H1 (cell line): ENCODE data around the gene GNAO1. TPM values are rescaled to one million over a fixed set of nuclear protein-coding genes. Genes with fewer than 3 reads are reported as not detected.

ENCODE experiments used
- CTCF ChIA-PET: fragments of 300-600 bp; sonication (Branson Sonifier 250); formaldehyde crosslinking; loops from one replicate; lab custom pipeline; 2021; ENCODE audit not compliant: partially characterized antibody; lab: Charles Lee
- POLR2A ChIA-PET: fragments of 300-600 bp; sonication (Branson Sonifier 250); formaldehyde crosslinking; loops from one replicate; lab custom pipeline; 2021; ENCODE audit warnings: inconsistent platforms; ENCODE audit not compliant: partially characterized antibody; lab: Charles Lee
- DNase-seq, 2 experiments: peaks; one replicate each; pipeline versions ENCODE4 v3.0.0 to v3.0.0-alpha.2; 2010 to 2022; ENCODE audit warnings: low spot score in 2 of 2, low read depth in 1 of 2, mixed read lengths in 1 of 2
- FAIRE-seq: peaks from 2 replicates; lab custom pipeline; 2011; peaks lifted over from hg19 to GRCh38; lab: Jason Lieb, UNC
- H2AFZ ChIP-seq: 2 replicates; pipeline ENCODE4 v1.8.1; 2012; ENCODE audit warnings: low read length, inconsistent platforms
- H2AK5ac ChIP-seq: 2 replicates; pipeline ENCODE4 v1.6.1; 2013; ENCODE audit warnings: low read depth, low read length
- H2BK120ac ChIP-seq: replicated peaks from 2 replicates; pipeline ENCODE3; 2013; ENCODE audit warnings: low read depth, low read length, inconsistent platforms
- H2BK12ac ChIP-seq: 2 replicates; pipeline ENCODE4 v1.6.1; 2013; ENCODE audit warnings: low read depth, low read length
- H2BK15ac ChIP-seq: 2 replicates; pipeline ENCODE4 v1.6.1; 2013; ENCODE audit warnings: low read length
- H2BK20ac ChIP-seq: 2 replicates; pipeline ENCODE4 v1.6.1; 2013; ENCODE audit warnings: low read length
- H2BK5ac ChIP-seq: 2 replicates; pipeline ENCODE4 v1.6.1; 2013; ENCODE audit warnings: low read depth, low read length
- H3K14ac ChIP-seq: 2 replicates; pipeline ENCODE4 v1.6.1; 2013; ENCODE audit warnings: inconsistent platforms; ENCODE audit not compliant: insufficient read length
- H3K18ac ChIP-seq: 2 replicates; pipeline ENCODE4 v1.6.1; 2013; ENCODE audit warnings: low read length; ENCODE audit errors: extremely low read depth
- H3K23ac ChIP-seq: 2 replicates; pipeline ENCODE4 v1.6.1; 2013; ENCODE audit warnings: inconsistent platforms; ENCODE audit not compliant: insufficient read length
- H3K23me2 ChIP-seq: 2 replicates; pipeline ENCODE4 v1.6.1; 2013; ENCODE audit warnings: low read depth, low read length
- H3K27ac ChIP-seq: 2 replicates; pipeline ENCODE4 v1.6.1; 2011; ENCODE audit warnings: low read depth, low read length, inconsistent platforms
- H3K27me3 ChIP-seq, 4 experiments: replicated peaks in 1 of 4; 1 replicate in 1 of 4; 2 replicates in 3 of 4; pipeline versions ENCODE4 v1.6.1 to v1.8.1; 2011 to 2013; ENCODE audit warnings: low read length in 3 of 4, mild to moderate bottlenecking in 3 of 4, inconsistent platforms in 2 of 4, mixed read lengths in 2 of 4, moderate library complexity in 1 of 4; ENCODE audit not compliant: control insufficient read depth in 3 of 4, insufficient read depth in 3 of 4; ENCODE audit errors: extremely low read depth in 1 of 4
- H3K36me3 ChIP-seq, 4 experiments: 2 replicates each; pipeline versions ENCODE4 v1.6.1 to v1.8.1; 2011 to 2013; ENCODE audit warnings: mild to moderate bottlenecking in 4 of 4, low read length in 3 of 4, moderate library complexity in 2 of 4, control low read depth in 1 of 4, inconsistent platforms in 1 of 4; ENCODE audit not compliant: insufficient read depth in 4 of 4, control insufficient read depth in 2 of 4
- H3K4ac ChIP-seq: replicated peaks from 2 replicates; pipeline ENCODE3; 2013; ENCODE audit warnings: low read length, low read depth, mixed read lengths, inconsistent platforms; ENCODE audit not compliant: insufficient read length
- H3K4me1 ChIP-seq, 4 experiments: replicated peaks in 1 of 4; 1 replicate in 1 of 4; 2 replicates in 3 of 4; pipeline versions ENCODE4 v1.6.1 to v1.8.1; 2011 to 2013; ENCODE audit warnings: low read length in 3 of 4, inconsistent platforms in 2 of 4, mixed read lengths in 1 of 4; ENCODE audit not compliant: insufficient read depth in 4 of 4, control insufficient read depth in 3 of 4
- H3K4me2 ChIP-seq, 2 experiments: 2 replicates each; pipeline versions ENCODE4 v1.6.1 to v1.8.1; 2011 to 2013; ENCODE audit warnings: low read depth in 2 of 2, low read length in 2 of 2, control low read depth in 1 of 2, inconsistent platforms in 1 of 2, mild to moderate bottlenecking in 1 of 2; ENCODE audit not compliant: insufficient read depth in 1 of 2
- H3K4me3 ChIP-seq, 4 experiments: fragments of 200-600, 300-600 bp in 1 of 4; sonication (generic), shearing (Covaris generic), sonication (Bioruptor Twin) in 1 of 4; 2 replicates each; pipeline versions ENCODE4 v1.5.1 to v1.8.1; 2011 to 2016; ENCODE audit warnings: low read length in 4 of 4, low read depth in 3 of 4, control low read depth in 2 of 4, inconsistent platforms in 2 of 4, mild to moderate bottlenecking in 2 of 4, mixed read lengths in 1 of 4, moderate library complexity in 1 of 4; ENCODE audit not compliant: insufficient read depth in 2 of 4; ENCODE audit errors: extremely low read depth in 1 of 4
- H3K56ac ChIP-seq: replicated peaks from 2 replicates; pipeline ENCODE3; 2013; ENCODE audit warnings: low read depth, mild to moderate bottlenecking, mixed read lengths, low read length, inconsistent platforms; ENCODE audit not compliant: insufficient read length
- H3K79me1 ChIP-seq: 2 replicates; pipeline ENCODE4 v1.6.1; 2013; ENCODE audit warnings: low read depth, low read length, control low read depth
- H3K79me2 ChIP-seq, 2 experiments: 2 replicates each; pipeline versions ENCODE4 v1.6.1 to v1.8.1; 2012 to 2013; ENCODE audit warnings: low read length in 2 of 2, mild to moderate bottlenecking in 2 of 2, inconsistent platforms in 1 of 2; ENCODE audit not compliant: insufficient read depth in 2 of 2, control insufficient read depth in 1 of 2
- H3K9ac ChIP-seq, 4 experiments: replicated peaks in 1 of 4; 1 replicate in 1 of 4; 2 replicates in 3 of 4; pipeline versions ENCODE4 v1.6.1 to v1.8.1; 2011 to 2013; ENCODE audit warnings: low read depth in 3 of 4, low read length in 3 of 4, control low read depth in 2 of 4, mild to moderate bottlenecking in 2 of 4, moderate library complexity in 2 of 4, inconsistent platforms in 1 of 4; ENCODE audit errors: extremely low read depth in 1 of 4
- H3K9me3 ChIP-seq, 2 experiments: 2 replicates each; pipeline versions ENCODE4 v1.6.1 to v1.8.1; 2012 to 2013; ENCODE audit warnings: mild to moderate bottlenecking in 2 of 2, moderate library complexity in 2 of 2, control low read depth in 1 of 2, inconsistent platforms in 1 of 2, low read depth in 1 of 2, low read length in 1 of 2, mixed read lengths in 1 of 2; ENCODE audit not compliant: insufficient read depth in 2 of 2
- H4K20me1 ChIP-seq, 2 experiments: replicated peaks in 1 of 2; 2 replicates each; pipeline versions ENCODE3 to v1.8.1; 2011 to 2013; ENCODE audit warnings: inconsistent platforms in 2 of 2, low read length in 2 of 2, mild to moderate bottlenecking in 1 of 2; ENCODE audit not compliant: insufficient read depth in 2 of 2, control insufficient read depth in 1 of 2
- H4K5ac ChIP-seq: 2 replicates; pipeline ENCODE4 v1.6.1; 2013; ENCODE audit warnings: low read length, low read depth, mixed read lengths, inconsistent platforms; ENCODE audit not compliant: insufficient read length
- H4K8ac ChIP-seq: 2 replicates; pipeline ENCODE4 v1.8.0; 2013; ENCODE audit warnings: mild to moderate bottlenecking, moderate library complexity, low read length, inconsistent platforms; ENCODE audit not compliant: insufficient read depth; ENCODE audit errors: extremely low read depth
- H4K91ac ChIP-seq: replicated peaks from 2 replicates; pipeline ENCODE3; 2013; ENCODE audit warnings: low read length, mixed read lengths, inconsistent platforms; ENCODE audit not compliant: insufficient read length
- TAF7 ChIP-seq: optimal IDR thresholded peaks from 2 replicates; pipeline ENCODE3; 2011; ENCODE audit warnings: low read depth, mild to moderate bottlenecking, inconsistent platforms, low read length, moderate library complexity, borderline replicate concordance
- WGBS, 2 experiments: shearing (Covaris generic) in 1 of 2; methylation state at CpG; one replicate each; pipeline versions ENCODE4 v1.1.6 to v1.1.7; 2013 to 2015; ENCODE audit warnings: low lambda C conversion rate in 2 of 2, mixed read lengths in 2 of 2, inconsistent platforms in 1 of 2, low coverage in 1 of 2, missing lambda C conversion rate in 1 of 2; ENCODE audit not compliant: insufficient replicate concordance in 2 of 2, insufficient coverage in 1 of 2, insufficient read length in 1 of 2; ENCODE audit errors: extremely low coverage in 1 of 2, missing lambda C conversion rate in 1 of 2; 5-methylcytosine and 5-hydroxymethylcytosine counted together
- polyA plus RNA-seq, 7 experiments: library from polyadenylated mRNA; depleted of rRNA in 3 of 7; stranded (reverse) in 5 of 7; unstranded in 2 of 7; fragments of >200 nt in 5 of 7; fragments of 200-250 nt in 2 of 7; gene quantifications; 1 replicate in 5 of 7; 2 replicates in 1 of 7; 4 replicates in 1 of 7; pipeline versions ENCODE4 v1.2.1 to v1.2.3, GENCODE V29; 2011 to 2013; ENCODE audit warnings: missing spikeins in 2 of 7, mixed read lengths in 2 of 7
- total RNA-seq: library from RNA; stranded (reverse); fragmentation: NEBNext Ultra II Directional; extraction: Animal tissue kit (Norgen Biotek cat#: 25700); gene quantifications from 2 replicates; pipeline ENCODE4 v1.2.1, GENCODE V29; 2021

Gene GNAO1
- total and polyA plus RNA-seq, 2 of the 8 experiments (the other 6 are each of a cell fraction or from before 2014, with no cell fraction given), result 6.7 to 34.4 TPM

DNA sequence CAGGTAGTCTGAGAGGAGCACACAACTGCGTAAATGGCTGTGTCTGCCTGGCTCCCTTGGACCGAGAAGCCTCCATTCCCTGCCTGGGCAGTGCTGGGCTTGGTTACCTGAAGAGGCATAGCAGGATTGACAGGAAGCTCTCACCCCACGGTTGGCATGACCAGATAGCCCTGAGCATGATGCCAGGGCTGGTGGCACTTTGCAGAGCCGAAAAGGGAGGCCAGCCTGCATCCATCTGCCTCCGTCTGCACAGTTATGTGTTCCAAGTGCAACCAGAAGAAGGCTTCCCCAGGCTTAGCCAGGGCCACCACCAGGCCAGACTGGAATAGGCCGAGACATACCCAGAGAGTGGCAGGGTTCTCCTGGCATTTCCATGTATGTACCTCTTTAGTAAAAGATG lies 36.6 kb downstream of the GNAO1 start:
- Histone ChIP-seq H3K27ac (no peak overlapping the region), H4K20me1 (peaks cover 2 to 6% of the 10 kb centered on the region in 2 experiments), H3K18ac (no peak overlapping the region), H4K91ac (no peak overlapping the region), H3K4ac (no peak overlapping the region), H3K23me2 (no peaks in the 10 kb centered on the region), H2BK12ac (no peak overlapping the region), H2BK120ac (no peak overlapping the region), H3K9ac (no peak overlapping the region), H3K27me3 (no peaks in the 10 kb centered on the region), H3K4me3 (no peak overlapping the region), H3K79me1 (peaks cover 3% of the 10 kb centered on the region; the same call in 1 of the 2 replicates), H4K5ac (no peak overlapping the region), H3K9me3 (no peaks in the 10 kb centered on the region), H2BK5ac (no peak overlapping the region), H3K56ac (no peak overlapping the region), H3K14ac (no peak overlapping the region), H3K23ac (no peak overlapping the region), H3K4me2 (no peak overlapping the region), H4K8ac (no peak overlapping the region), H2AK5ac (no peak overlapping the region; the same call in 1 of the 2 replicates), H2BK20ac (no peak overlapping the region), H3K79me2 (peaks cover 0 to 4% of the 10 kb centered on the region in 2 experiments; a peak in 1 of 4 replicates), H3K4me1 (peaks cover 0 to 3% (median under 1%) of the 10 kb centered on the region in 4 experiments; a peak in 1 of 7 replicates), H2BK15ac (no peak overlapping the region), H3K36me3 (no peaks in the 10 kb centered on the region), H2AFZ (no peak overlapping the region)
- WGBS, 2 experiments, result 96% methylated on average over 6 of the region's 6 CpGs; no CpG with 5 or more reads in 1 of the 2 experiments
- no peak for DNase-seq
- CTCF ChIA-PET, result interaction anchor here (0.9 to 1.1 kb wide), 3 partner anchors 25 to 51 kb away, joined by 3 to 4 read pairs (median 3); no protein-coding TSS in a partner anchor
- TF ChIP-seq TAF7, result no peak
- no peak for FAIRE-seq
- POLR2A ChIA-PET, result no interaction called here
